Measurements from ENCODE around the gene CXCR1.
"Not testable (repeated sequence)": the region's sequence is repeated elsewhere in the genome, so short reads cannot be mapped to it uniquely, and the experiment has no call there.

The CXCR1 gene

DNA sequence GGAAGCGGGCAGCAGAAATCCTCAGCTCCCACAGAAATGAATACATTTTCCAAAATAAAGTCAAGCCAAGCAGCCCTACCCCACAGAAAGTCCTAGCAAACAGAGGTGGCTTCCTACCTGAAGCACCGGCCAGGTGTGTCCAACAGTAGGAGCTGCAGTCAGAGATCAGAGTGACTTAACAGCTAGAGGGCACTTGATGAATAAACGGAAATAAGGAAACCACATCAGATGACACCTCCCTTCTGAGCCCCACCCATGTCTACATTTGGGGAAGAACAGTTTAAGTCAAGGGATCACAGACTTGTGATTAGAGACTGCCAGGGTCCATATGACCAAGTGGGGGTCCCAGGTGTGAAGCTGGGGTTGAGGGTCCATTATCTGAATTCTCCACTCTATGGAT is at the start of gene CXCR1:
Gene CXCR1 (minus strand): TSS at position 172 of the 400 bp plus-strand sequence. CDS start 1,751 bp downstream, outside the sequence.
- no peak for DNase-seq (ENCODE audit: low spot score)

DNA sequence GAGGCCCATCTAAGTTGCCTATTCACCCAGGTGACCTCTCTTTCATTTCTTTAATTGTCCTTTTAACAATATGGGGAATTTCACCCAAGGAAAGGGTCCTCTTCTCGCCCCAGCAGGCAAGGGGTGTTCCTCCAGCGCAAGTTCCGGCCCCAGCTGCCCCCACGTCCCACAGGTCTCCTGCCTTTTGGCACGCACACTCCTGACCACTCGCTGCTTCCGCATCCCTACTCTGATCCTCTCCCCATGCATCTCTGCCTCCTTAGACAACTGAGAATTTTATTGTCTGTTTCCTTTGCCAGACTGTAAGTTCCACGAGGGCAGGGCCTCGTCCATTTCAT is 49.5 kb upstream of the CXCR1 start:
- no peak for DNase-seq (ENCODE audit: low spot score)

DNA sequence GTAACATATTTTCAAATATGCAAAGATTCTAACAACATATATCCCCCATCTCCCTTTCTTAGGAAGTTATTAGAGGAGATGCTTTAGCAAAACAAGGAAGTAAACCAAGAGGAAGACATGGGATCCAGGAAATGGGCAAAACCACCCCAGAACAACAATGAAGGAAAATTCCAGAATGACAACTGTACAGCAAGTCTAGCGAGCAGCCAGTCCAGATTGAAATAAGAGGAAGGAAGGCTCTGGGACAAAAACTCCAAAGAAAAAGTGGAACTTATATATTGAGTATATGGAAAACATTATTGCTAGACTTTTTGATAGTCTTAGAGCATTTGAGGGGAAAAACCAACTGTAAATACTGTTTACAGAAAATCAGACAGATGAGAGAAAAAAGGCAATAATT is 47.4 kb upstream of the CXCR1 start:
- DNase-seq (ENCODE audit: low spot score), result no peak

DNA sequence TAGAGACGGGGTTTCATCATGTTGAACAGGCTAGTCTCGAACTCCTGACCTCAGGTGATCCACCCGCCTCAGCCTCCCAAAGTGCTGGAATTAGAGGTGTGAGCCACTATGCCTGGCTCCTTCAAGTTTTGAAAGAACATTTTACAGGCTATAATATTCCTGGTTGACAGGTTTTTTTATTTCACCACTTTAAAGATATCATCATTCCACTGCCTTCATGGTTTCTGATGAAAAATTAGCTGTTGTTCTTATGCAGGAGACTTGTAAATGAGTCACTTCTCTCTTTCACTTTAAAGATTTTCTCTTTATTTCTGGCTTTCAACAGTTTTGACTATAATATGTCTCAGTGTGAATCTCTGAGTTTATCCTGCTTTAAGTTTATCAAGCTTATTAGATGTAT is 42.3 kb upstream of the CXCR1 start:
- DNase-seq (ENCODE audit: low spot score), result no peak

DNA sequence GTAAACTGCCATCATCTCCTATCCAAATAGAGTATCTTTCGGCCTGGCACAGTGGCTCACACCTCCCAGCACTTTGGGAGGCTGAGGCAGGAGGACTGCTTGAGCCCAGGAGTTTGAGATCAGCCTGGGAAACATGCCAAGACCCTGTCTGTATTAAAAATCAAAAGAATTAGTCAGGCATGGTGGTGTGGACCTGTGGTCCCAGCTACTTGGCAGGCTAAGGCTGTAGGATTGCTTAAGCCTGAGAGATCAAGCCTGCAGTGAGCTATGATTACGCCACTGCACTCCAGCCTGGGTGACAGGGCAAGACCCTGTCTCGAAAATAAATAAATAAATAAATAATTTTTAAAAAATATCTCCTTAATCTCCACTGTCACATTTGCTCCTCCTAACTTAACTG is 35.5 kb upstream of the CXCR1 start:
- DNase-seq (ENCODE audit: low spot score), result no peak

DNA sequence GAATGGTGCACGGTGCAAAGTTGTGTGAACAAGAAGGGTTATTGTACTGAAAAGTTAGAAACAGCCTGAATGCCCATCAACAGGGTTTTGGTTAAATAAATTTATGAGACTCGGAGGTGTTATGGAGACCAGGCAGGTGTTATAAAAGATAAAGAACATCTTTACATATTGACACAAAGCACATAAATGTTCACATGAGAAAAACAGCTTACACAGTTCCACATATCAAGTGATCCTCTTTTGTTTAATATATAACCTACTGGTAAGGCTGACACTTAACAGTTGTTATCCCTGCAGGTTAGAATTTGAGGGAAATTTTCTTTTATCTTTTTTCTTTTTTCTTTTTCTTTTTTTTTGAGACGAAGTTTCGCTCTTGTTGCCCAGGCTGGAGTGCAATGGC is 30.2 kb upstream of the CXCR1 start:
- no peak for DNase-seq (ENCODE audit: low spot score)

DNA sequence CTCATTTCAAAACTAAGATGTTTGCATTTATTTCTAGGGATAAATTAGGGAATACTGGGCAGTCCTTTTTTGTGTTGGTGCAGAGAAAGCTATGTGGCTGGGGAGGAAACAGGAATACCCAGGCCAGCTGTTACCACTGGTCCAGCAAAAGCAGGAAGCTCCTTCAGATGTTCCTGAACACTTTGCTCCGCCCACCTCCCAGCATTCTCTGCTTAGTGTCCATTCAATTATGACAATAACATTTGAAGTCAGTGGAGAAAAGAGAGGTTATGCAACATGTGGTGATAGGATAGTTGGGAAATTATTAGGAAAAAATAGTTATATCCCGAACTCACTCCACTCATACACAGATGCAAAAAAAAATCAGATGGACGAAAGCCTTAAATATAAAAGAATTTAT is 28.1 kb upstream of the CXCR1 start:
- DNase-seq (ENCODE audit: low spot score), result no peak

DNA sequence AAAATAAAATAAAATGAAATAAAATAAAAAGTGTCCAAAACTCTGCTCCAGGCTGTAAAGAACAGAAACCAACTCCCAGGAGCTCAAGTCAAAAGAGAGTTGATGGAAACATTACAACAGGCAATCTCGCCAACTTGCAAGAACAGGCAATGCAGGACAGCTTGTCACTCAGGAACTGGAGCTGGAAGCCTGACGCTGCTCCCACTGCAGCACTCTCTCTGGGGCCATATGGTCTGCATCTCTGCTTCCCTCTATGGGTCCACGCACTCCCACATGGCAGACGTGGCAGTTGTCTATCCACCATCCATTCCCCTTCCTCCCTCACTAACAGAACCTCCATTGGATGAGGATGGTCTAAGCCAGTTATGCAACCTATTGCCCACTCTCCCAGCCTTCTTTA is 26.9 kb upstream of the CXCR1 start:
- no peak for DNase-seq (ENCODE audit: low spot score)

DNA sequence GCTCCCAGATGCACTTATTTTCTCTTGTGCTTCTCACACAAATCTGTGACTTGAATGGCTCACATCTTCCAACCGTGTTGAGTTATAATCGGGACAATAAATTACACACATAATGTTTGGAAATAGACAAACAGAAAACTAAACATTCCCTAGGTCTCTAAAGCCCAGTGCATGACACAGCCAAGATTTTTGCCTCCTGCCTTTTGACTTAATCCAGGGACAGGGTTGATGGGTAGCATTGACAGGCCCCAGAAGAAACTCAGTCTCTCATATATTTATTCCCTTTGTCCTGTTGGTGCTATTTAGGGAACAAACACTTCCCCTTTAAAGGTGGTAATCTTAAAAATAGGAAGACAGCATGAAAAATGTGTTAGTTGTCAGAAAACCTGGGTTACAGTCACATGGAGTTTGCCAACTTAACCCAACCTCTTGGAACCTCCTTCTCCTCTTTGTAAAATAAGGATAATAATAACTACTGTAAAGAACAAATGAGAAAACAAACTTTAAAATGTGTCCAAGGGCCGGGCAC is 26.2 kb upstream of the CXCR1 start:
- no peak for DNase-seq (ENCODE audit: low spot score)

DNA sequence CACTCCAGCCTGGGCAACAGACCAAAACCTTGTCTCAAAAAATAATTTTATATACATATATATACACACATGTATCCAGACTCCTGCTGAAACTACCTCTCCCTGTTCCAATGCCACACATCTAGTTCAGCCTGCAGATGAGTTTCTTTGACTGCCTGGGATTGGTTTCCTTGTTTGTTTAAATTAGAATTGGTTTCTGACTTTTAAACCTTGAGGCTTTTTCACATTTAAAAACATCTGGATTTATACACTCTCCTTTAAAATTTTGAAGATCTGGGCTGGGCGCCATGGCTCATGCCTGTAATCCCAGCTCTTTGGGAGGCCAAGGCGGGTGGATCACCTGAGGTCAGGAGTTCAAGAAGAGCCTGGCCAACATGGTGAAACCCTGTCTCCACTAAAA is 21.8 kb upstream of the CXCR1 start:
- no peak for DNase-seq (ENCODE audit: low spot score)

DNA sequence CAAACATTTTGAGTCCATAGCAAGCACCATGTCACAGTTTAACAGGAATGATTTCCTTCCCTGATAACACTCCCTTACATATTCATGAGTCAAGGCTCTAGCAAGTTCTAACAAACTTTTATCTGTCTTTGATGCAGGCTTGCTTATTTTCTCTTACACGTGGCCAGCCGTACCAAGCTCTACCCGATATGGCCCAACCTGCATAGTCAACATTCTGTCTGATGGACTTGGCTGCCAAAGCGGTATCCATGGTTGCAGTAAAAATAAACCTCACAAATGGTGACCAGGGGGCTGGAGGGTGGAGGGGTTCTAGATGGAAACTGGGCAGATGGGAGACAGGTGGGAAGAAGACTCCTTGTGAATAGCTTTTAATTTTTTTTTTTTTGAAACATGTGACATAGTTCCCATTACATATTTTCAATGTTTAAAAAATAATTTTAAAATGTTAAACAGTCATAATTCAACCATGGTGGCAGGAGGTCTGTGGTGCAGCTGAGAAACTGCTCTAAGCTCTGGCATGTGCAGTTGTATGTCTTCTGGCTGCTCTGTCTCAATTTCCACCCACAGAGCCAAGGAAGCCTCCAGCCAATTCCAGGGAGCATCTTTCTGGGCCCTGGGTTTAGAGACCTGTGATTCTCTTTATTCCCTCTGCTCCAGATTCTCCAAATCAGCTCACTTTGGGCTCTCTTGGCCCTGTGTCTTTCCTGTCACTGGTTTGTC is 20.7 kb upstream of the CXCR1 start:
- DNase-seq (ENCODE audit: low spot score), result no peak

DNA sequence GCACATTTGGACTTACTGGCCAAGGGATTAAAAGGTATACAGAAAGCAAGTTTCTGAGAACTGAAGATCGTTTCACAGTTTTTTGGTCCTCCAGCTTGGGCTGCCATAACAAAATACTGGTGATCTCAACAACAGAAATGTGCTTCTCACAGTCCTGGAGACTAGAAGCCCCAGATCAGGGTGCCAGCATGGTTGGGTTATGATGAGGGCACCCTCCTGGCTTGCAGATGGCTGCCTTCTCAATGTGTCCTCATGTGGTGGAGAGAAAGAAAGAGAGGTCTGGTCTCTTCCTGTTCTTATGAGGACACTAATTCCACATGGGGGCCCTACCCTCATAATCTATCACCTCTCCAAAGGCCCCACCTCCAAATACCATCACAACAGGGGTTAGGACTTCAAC is 20.1 kb upstream of the CXCR1 start:
- no peak for DNase-seq (ENCODE audit: low spot score)

DNA sequence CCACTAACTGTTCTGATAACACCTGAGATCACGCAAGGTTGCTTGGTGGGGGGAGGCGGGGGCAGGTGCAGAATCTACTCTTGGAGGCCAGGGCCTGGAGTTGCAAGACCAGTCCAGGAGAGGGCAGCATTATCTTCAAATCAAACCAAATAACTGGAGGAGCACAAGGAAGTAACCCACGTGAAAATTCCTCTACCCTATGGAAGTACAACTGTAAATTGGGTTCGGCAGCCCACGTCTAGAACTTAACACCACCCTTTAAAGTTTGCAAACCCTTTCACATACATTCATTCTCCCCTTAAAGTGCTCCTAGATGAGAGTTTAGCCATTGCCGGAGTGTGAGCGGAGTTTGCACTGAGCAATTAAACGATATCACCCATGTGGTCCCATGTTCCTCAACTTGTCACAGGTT is 19.6 kb upstream of the CXCR1 start:
- DNase-seq (ENCODE audit: low spot score), result peak; percentile 70

DNA sequence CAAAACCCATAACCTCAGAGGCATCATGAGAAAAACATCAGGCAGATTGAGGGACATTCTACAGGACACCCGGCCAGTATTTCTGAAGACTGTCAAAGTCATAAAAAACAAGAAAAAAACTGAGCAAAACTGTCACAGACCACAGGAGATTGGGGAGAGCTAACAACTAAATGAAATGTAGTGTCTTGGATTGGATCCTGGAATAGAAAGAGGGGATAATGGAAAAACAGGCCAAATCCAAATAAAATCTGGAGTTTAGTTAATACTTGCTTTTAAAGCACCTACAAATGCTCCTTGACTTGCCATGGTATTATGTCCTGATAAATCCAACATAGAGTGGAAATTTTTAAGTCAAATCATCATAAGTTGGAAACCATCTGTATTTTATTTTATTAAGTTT is 17.6 kb upstream of the CXCR1 start:
- DNase-seq (ENCODE audit: low spot score), result no peak

DNA sequence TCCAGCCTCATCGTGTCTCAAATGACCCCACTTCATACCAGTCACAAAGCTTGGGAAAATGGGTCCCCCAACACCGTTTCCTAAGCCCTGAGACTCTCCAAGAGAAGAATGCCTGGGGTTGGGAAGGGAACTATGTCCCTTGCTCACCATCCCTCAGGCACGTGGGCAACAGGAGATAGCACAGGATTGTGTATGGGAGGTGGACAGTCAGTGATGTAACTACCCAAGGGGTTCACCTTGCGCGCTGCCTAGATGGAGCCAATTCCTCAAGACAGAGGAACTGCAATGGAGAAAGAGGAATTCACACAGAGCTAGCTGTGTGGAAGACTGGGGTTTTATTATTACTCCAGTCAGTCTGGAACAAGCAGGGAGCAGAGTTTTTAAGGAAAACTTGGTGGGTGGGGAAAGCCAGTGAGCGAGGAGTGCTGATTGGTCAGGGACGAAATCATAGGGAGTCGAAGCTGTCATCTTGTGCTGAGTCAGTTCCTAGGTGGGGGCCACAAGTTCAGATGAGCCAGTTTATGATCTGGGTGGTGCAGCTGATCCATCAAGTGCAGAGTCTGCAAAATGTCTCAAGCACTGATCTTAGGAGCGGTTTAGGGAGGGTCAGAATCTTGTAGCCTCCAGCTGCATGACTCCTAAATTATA is 13.8 kb upstream of the CXCR1 start:
- DNase-seq (ENCODE audit: low spot score), result no peak

DNA sequence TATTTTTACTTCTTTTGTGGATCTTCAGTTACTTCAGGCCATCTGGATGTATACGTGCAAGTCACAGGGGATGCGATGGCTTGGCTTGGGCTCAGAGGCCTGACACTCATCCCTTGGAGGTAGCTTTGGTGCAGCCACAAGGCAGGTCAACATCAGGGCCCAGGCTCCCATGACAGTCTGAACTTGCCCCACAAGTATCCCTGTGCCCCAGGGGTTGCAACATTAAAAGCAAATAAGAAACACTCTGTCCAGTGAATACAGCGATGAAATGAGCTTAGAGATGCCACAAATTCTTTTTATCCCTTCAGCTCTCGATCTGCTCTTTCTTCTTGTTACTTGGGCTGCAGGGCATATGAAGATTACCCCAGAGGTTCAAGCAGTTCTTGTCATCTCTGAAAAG is 13.0 kb upstream of the CXCR1 start:
- DNase-seq (ENCODE audit: low spot score), result no peak

DNA sequence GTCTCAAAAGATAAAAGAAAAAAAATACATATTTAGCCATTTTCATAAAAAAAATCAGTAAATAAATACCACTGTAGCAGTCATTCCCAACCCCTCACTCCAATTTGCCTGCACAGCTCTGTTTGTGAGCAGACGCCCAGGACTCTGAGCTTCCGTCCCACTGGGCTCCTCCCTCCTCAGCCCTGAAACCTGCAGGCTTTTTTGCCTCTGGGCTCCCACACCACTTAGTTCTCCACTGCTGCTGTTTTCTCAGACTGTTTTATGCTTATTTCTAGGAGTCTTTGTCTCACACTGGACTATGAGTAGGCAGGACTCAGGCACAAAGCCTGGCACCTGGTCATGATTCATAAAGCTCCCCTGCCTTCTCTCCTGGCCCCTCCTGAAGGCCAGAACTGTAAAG is 6.1 kb upstream of the CXCR1 start:
- DNase-seq (ENCODE audit: low spot score), result no peak

DNA sequence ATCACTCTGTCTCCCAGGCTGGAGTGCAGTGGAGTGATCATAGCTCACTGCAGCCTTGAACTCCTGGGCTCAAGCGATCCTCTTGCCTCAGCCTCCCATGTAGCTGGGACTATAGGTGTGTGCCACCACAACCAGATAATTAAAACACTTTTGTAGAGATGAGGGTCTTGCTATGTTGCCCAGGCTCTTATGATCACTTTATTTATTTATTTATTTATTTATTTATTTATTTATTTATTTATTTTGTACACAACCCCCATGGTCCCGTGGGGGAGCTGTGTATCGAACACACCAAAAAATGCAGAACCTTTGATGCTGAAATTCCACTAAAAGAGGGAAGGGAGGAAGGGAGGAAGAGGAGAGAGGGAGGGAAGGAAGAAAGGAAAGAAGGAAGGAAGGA is 5.0 kb upstream of the CXCR1 start:
- not testable (repeated sequence) for DNase-seq (ENCODE audit: low spot score)

DNA sequence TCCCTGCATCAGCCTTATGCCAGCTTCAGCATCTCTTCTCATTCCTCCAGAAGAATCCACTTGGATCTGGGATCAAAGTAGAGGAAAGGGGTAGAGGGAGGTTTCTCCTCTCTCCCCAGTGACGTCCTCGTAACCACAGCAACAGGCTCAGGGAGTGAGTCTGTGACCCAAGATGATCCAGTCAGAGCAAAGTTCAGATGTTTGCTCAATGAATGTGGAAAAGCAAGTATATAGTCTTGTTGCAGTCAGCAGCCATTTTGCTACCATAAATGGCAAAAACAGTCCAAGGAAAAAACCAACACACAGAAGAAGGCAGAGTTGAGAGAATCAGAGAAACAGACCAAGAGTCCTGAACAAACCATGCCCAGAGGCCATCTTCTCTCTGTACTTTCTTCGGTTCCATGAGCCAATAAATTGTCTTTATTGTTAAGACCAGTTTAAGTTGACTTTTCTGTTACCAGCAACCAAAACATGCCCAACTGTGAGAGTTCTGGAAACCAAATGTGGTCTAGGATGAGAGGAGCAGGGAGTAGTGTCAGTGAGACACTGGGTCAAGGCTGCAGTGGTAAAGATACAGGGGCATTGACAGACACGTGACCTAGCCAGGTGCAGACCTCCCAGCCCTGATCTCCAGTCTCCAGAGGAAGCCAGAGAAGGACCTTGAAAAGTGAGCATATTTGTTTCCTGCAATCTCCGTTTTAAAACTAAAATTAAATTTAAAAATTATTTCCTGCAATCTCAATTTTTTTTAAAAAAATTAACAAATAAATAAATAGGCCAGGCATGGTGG is 3.2 kb upstream of the CXCR1 start:
- DNase-seq (ENCODE audit: low spot score), result no peak

DNA sequence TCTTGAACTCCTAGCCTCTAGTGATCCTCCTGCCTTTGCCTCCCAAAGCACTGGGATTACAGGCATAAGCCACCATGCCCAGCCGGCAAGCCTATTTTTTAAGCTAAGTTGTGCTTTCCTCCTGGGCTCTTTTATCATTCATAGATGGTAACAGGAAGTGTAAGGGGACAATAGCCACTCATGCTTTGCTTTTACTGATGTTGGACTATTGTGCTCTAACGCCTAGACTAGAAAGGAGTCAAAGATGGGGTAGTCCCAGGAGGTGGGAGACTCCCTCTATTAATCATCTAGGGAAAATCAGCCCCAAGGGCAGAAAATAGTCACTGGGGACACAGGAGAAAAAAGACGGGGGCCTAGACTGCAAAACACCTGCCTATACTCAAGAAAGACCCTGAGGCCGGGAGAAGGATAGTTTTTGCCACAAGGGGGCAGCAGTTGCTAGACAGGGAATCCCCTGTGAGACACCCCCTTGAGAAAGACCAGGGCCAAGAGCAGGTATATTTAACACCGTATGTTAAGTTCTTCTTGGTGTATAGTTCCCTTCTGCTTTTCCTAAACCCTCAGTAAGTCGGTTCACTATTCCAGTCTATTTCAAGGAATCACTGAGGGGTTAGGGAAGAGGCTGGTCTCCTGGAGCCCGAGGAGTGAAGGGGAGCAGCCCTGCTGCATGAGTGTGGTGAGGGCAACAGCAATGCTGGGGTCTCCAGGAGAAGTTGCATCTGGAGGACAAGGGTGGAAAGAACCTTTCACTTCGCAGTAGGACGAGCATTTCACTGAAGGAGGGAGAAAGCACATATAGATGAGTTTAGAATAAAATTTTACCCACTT is 2.1 kb upstream of the CXCR1 start:
- DNase-seq (ENCODE audit: low spot score), result peak; percentile 41

DNA sequence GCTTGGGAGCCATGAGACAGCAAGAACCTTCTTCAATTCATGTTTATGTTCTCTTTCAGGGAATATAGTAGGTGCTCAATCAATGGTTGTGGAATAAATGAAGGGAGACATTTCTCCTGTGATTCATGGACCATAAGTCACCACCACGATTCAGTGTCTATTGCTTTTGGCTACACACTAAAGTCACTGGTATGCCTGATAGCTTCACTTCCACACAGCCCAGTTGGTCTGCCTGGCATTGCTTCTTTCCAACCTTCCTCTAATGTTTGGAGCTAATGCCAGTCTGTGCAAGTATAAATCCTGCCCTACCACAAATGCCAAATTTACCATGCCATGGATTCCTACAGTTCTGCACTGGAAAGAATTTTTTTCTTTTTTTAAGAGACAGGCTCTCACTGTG is 1.3 kb upstream of the CXCR1 start:
- no peak for DNase-seq (ENCODE audit: low spot score)

DNA sequence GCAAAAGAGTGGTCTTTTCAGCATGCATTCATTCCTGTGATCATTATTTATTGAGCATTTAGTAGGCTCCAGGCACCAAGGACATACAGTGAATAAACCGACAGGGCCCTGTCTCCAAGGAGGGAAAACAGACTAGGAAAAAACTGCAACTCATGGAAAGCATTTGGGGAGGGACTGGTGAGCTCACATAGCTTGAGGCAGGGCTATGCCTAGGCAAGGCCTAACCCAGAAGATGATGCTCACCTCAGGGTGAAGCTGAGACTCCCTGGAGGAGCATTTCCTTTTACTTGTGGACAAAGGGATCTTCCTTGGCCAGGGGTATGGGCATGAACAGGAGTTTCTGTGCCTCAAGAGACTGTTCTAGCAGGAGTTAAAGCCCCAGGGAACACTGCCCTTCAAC is 3.9 kb downstream of the CXCR1 start:
- DNase-seq (ENCODE audit: low spot score), result no peak

Measured in LoVo (cell line).